ENCODE measurements around the gene UTF1. TPM values are rescaled to one million over a fixed set of nuclear protein-coding genes. Genes with fewer than 3 reads are reported as not detected.

Gene UTF1
- total and polyA plus RNA-seq, 9 of the 15 experiments (the other 6 are each of a cell fraction or from before 2014, with no cell fraction given) = 0.35 to 0.46 TPM; not detected in 7

- intact Hi-C loops (cut with micrococcal nuclease) = no loop called here
- Histone ChIP-seq H3K4me3 (no peak overlapping the region), H3K4me2 (ENCODE audit: insufficient read depth, low read length) (no peak overlapping the region), H3K27me3 (ENCODE audit: control insufficient read depth in 2 of 2, insufficient read depth in 2 of 2, low read length in 2 of 2) (peaks cover 5 to 41% of the 10 kb centered on the region in 2 experiments; a peak in 4 of 5 replicates), H3K9me3 (replicated peaks; ENCODE audit: control insufficient read depth, insufficient read depth, low read depth, low read length) (no peaks in the 10 kb centered on the region; the same call in 1 of the 2 replicates), H3K79me2 (ENCODE audit: control insufficient read depth, insufficient read depth, low read length) (no peaks in the 10 kb centered on the region), H2AFZ (ENCODE audit: low read depth, low read length) (no peak overlapping the region), H3K9me1 (ENCODE audit: control insufficient read depth, insufficient read depth, low read length) (no peaks in the 10 kb centered on the region), H3K36me3 (ENCODE audit: control insufficient read depth, insufficient read depth, low read length) (no peaks in the 10 kb centered on the region), H3K4me1 (replicated peaks in 1 of 2; ENCODE audit: control insufficient read depth in 2 of 2, insufficient read depth in 2 of 2, low read length in 2 of 2) (peaks cover 0 to 47% of the 10 kb centered on the region in 2 experiments; a peak in 2 of 5 replicates), H3K9ac (ENCODE audit: insufficient read depth in 1 of 2, low read depth in 2 of 2, low read length in 2 of 2) (no peak overlapping the region), H3K27ac (ENCODE audit: extremely low read depth, low read depth, low read length) (no peak overlapping the region), H4K20me1 (replicated peaks; ENCODE audit: control insufficient read depth, insufficient read depth, low read length) (no peaks in the 10 kb centered on the region)
- POLR2A ChIA-PET = no interaction called here
- WGBS (ENCODE audit: insufficient coverage, low coverage, missing lambda C conversion rate) = 5% methylated on average over 8 of the region's 20 CpGs
- CTCF ChIA-PET (ENCODE audit: low intra/inter-chr PET ratio) = no interaction called here
- FAIRE-seq = no peak
- BruUV-seq (replicated peaks) = no TSS peak
- ATAC-seq = no peak
- TF ChIP-seq PURB (CRISPR knock-in tag; IDR thresholded peaks at IDR 0.05; ENCODE audit: low read depth) (no peak), ARID1B (IDR thresholded peaks at IDR 0.05) (no peak), NRF1 (conservative IDR thresholded peaks at IDR 0.05 in 1 of 2, IDR thresholded peaks at IDR 0.05 in 1 of 2) (no peak), BRF2 (IDR thresholded peaks at IDR 0.05; ENCODE audit: borderline replicate concordance, insufficient read depth, insufficient read length) (no peak), ETS2 (tag; IDR thresholded peaks at IDR 0.05; ENCODE audit: borderline replicate concordance, poor library complexity, severe bottlenecking) (no peak), CREB1 (IDR thresholded peaks at IDR 0.05) (no peak), CREB1 (CRISPR knock-in tag; IDR thresholded peaks at IDR 0.05) (no peak), POU5F1 (IDR thresholded peaks at IDR 0.05; ENCODE audit: borderline replicate concordance, low read depth, low read length, partially characterized antibody) (no peak), FOXK1 (CRISPR knock-in tag; IDR thresholded peaks at IDR 0.05; ENCODE audit: borderline replicate concordance) (no peak), ZBTB7A (IDR thresholded peaks at IDR 0.05; ENCODE audit: borderline replicate concordance, control insufficient read depth, low read depth, low read length) (no peak), HNRNPH1 (optimal IDR thresholded peaks at IDR 0.05; ENCODE audit: low read depth, low read length) (no peak), SIRT6 (IDR thresholded peaks at IDR 0.05; ENCODE audit: low read depth, low read length) (no peak), LCOR (CRISPR knock-in tag; IDR thresholded peaks at IDR 0.05) (no peak), ZNF311 (CRISPR knock-in tag; IDR thresholded peaks at IDR 0.05) (no peak), KLF16 (IDR thresholded peaks at IDR 0.05) (no peak), ZNF639 (CRISPR knock-in tag; conservative IDR thresholded peaks at IDR 0.05 in 1 of 2, IDR thresholded peaks at IDR 0.05 in 1 of 2) (no peak), EP300 (IDR thresholded peaks at IDR 0.05; ENCODE audit: low read length) (no peak), MXI1 (IDR thresholded peaks at IDR 0.05; ENCODE audit: low read depth, low read length) (no peak), POLR2H (tag; IDR thresholded peaks at IDR 0.05; ENCODE audit: low read depth) (no peak), ZNF263 (CRISPR knock-in tag; IDR thresholded peaks at IDR 0.05; ENCODE audit: borderline replicate concordance) (no peak), ZBTB1 (CRISPR knock-in tag; IDR thresholded peaks at IDR 0.05; ENCODE audit: borderline replicate concordance, low read depth) (no peak)
- no peak for DNase-seq (ENCODE audit: extremely low read depth in 1 of 4, low spot score in 3 of 4)
- in situ Hi-C loops (cut with MboI) = no loop called here
Observed at GRCh38 chr10:133212853-133213494, 17.0 kb upstream of the UTF1 start.

Measured in K562 (cell line).